ENCODE measurements around the gene NDUFS2. TPM values are rescaled to one million over a fixed set of nuclear protein-coding genes. Genes with fewer than 3 reads are reported as not detected.

The NDUFS2 gene
- total and polyA plus RNA-seq, 2 donors (not counting 1 experiment from before 2014, with no cell fraction given) = 53.9 to 82.3 TPM

GRCh38 chr1:161198897-161199431 is 3.2 kb upstream of the NDUFS2 start, which contains the start of gene ADAMTS4:
TSS of gene ADAMTS4 (minus strand) at chr1:161199054. CDS start at chr1:161198627, 427 bp downstream.
- H3K4me2 ChIP-seq (replicated peaks; ENCODE audit: low read depth, low read length, poor library complexity, severe bottlenecking) = no peak within 1 kb of the TSS
- no peak within 1 kb of the TSS for H3K4me3 ChIP-seq (ENCODE audit: control extremely low read depth in 1 of 5, extremely low read depth in 1 of 5, insufficient read depth in 1 of 5, low read depth in 2 of 5, low read length in 4 of 5)
- WGBS (ENCODE audit: insufficient coverage) = 96% methylated on average over 9 of the region's 11 CpGs

More at GRCh38 chr1:161198897-161199431, 3.2 kb upstream of the NDUFS2 start, which contains the start of gene ADAMTS4:
- Mint-ChIP-seq H3K27me3 (no peaks in the 10 kb centered on the region), H3K4me1 (peaks cover 47% of the 10 kb centered on the region), H3K9me3 (ENCODE audit: insufficient read depth) (no peaks in the 10 kb centered on the region), H3K4me3 (no peak within 1 kb of the TSS), H3K27ac (peak within 1 kb of the TSS; percentile 97)
- Histone ChIP-seq H3K79me2 (ENCODE audit: control insufficient read depth, insufficient read depth, low read length) (peaks cover 31% of the 10 kb centered on the region), H3K27ac (ENCODE audit: low read length in 2 of 2) (no peak within 1 kb of the TSS), H3K9ac (ENCODE audit: low read length) (no peak within 1 kb of the TSS), H3K9me3 (ENCODE audit: control extremely low read depth in 1 of 3, control insufficient read depth in 2 of 3, insufficient read depth in 1 of 3, low read length in 2 of 3) (no peaks in the 10 kb centered on the region), H3K4me1 (ENCODE audit: control insufficient read depth in 2 of 2, insufficient read depth in 2 of 2, low read length in 2 of 2) (peaks cover 36 to 54% of the 10 kb centered on the region in 2 donors), H4K20me1 (ENCODE audit: control insufficient read depth, insufficient read depth, low read length, poor library complexity, severe bottlenecking) (no peaks in the 10 kb centered on the region), H3K27me3 (replicated peaks in 1 of 4; ENCODE audit: control extremely low read depth in 1 of 4, control insufficient read depth in 3 of 4, insufficient read depth in 4 of 4, low read length in 3 of 4) (no peaks in the 10 kb centered on the region), H2AFZ (ENCODE audit: insufficient read depth, low read depth, low read length, poor library complexity, severe bottlenecking) (no peak within 1 kb of the TSS), H3K36me3 (replicated peaks in 1 of 2; ENCODE audit: control extremely low read depth in 1 of 2, control insufficient read depth in 1 of 2, extremely low read depth in 1 of 2, insufficient read depth in 2 of 2, low read length in 1 of 2) (peaks cover 0 to 1% of the 10 kb centered on the region in 2 experiments)
- TF ChIP-seq, protein P1, sequence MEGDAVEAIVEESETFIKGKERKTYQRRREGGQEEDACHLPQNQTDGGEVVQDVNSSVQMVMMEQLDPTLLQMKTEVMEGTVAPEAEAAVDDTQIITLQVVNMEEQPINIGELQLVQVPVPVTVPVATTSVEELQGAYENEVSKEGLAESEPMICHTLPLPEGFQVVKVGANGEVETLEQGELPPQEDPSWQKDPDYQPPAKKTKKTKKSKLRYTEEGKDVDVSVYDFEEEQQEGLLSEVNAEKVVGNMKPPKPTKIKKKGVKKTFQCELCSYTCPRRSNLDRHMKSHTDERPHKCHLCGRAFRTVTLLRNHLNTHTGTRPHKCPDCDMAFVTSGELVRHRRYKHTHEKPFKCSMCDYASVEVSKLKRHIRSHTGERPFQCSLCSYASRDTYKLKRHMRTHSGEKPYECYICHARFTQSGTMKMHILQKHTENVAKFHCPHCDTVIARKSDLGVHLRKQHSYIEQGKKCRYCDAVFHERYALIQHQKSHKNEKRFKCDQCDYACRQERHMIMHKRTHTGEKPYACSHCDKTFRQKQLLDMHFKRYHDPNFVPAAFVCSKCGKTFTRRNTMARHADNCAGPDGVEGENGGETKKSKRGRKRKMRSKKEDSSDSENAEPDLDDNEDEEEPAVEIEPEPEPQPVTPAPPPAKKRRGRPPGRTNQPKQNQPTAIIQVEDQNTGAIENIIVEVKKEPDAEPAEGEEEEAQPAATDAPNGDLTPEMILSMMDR (IDR thresholded peaks at IDR 0.05) = no peak
- TF ChIP-seq EZH2 (IDR thresholded peaks at IDR 0.05; ENCODE audit: borderline replicate concordance, insufficient read depth, low read depth, low read length, poor library complexity, severe bottlenecking) = no peak
- ATAC-seq (ENCODE audit: low read depth) (no peak), DNase-seq (no peak)
- ChIA-PET POLR2A (no interaction called here), CTCF (interaction anchor here (0.9 to 1.1 kb wide), 4 partner anchors 13 to 186 kb away, joined by 3 to 4 read pairs (median 4); partner anchors contain the start of gene PPOX)
- intact Hi-C loops (cut with micrococcal nuclease) = no loop called here

All from B cell (primary cell).